Gastroesophageal sphincter (tissue), 4 donors: ENCODE results near the gene ICE1. TPM values are rescaled to one million over a fixed set of nuclear protein-coding genes. Genes with fewer than 3 reads are reported as not detected.

Experiments
- ATAC-seq: fragments of 150-250 bp; one replicate; pipeline ENCODE4 v1.9.1; 2016; ENCODE audit warnings: mild to moderate bottlenecking, moderate library complexity
- H3K27ac ChIP-seq, 4 donors: fragments of 200-600 bp; sonication (generic) in 3 of 4; 1 replicate in 3 of 4; 2 replicates in 1 of 4; pipeline ENCODE4 v1.5.1; 2016 to 2019
- H3K27me3 ChIP-seq: fragments of 200-600 bp; sonication (generic); one replicate; pipeline ENCODE4 v1.5.1; 2019
- H3K36me3 ChIP-seq, 2 donors: fragments of 200-600 bp; sonication (generic); one replicate each; pipeline ENCODE4 v1.5.1; 2019; ENCODE audit warnings: control low read depth in 1 of 2
- H3K4me1 ChIP-seq, 3 donors: fragments of 200-600 bp; sonication (generic); 1 replicate in 2 of 3; 2 replicates in 1 of 3; pipeline ENCODE4 v1.5.1; 2016 to 2019; ENCODE audit warnings: control low read depth in 2 of 3
- H3K4me3 ChIP-seq, 2 donors: fragments of 200-600 bp; sonication (generic); one replicate each; pipeline ENCODE4 v1.5.1; 2019; ENCODE audit warnings: mild to moderate bottlenecking in 1 of 2, moderate library complexity in 1 of 2
- H3K9me3 ChIP-seq, 3 donors: fragments of 200-600 bp; sonication (generic); one replicate each; pipeline ENCODE4 v1.5.1; 2017 to 2019; ENCODE audit warnings: control low read depth in 2 of 3
- EP300 ChIP-seq: sonication (generic); formaldehyde crosslinking; IDR thresholded peaks from one replicate; pipeline ENCODE4 v1.6.1; 2017; ENCODE audit warnings: antibody characterized with exemption, mild to moderate bottlenecking
- POLR2A ChIP-seq, 2 donors: fragments of 450-650 bp; IDR thresholded peaks; one replicate each; pipeline ENCODE4 v1.6.1; 2017; ENCODE audit warnings: antibody characterized with exemption in 2 of 2, mild to moderate bottlenecking in 2 of 2, moderate library complexity in 1 of 2
- POLR2AphosphoS5 ChIP-seq: sonication (generic); formaldehyde crosslinking; IDR thresholded peaks from one replicate; pipeline ENCODE4 v1.6.1; 2017; ENCODE audit warnings: antibody characterized with exemption
- WGBS, 2 donors: methylation state at CpG; one replicate each; pipeline ENCODE4 v1.1.5; 2018; ENCODE audit warnings: low coverage in 1 of 2; 5-methylcytosine and 5-hydroxymethylcytosine counted together
- total RNA-seq, 4 donors: library from RNA; depleted of rRNA; stranded (reverse); fragments of >200 nt; gene quantifications; one replicate each; pipeline ENCODE4 v1.1.0, GENCODE V29; 2016
- TF ChIP-seq, protein P1 (sequence below), 4 experiments: fragments of 200-600 bp in 2 of 4; fragments of 450-650 bp in 2 of 4; sonication (generic) in 1 of 4; IDR thresholded peaks; one replicate each; pipeline ENCODE4 v1.5.1; 2017 to 2019; ENCODE audit warnings: antibody characterized with exemption in 4 of 4, mild to moderate bottlenecking in 2 of 4, moderate library complexity in 2 of 4

The ICE1 gene
- total RNA-seq, 4 donors from 2014 or later, result 28.0 to 41.6 (median 34.7) TPM

DNA sequence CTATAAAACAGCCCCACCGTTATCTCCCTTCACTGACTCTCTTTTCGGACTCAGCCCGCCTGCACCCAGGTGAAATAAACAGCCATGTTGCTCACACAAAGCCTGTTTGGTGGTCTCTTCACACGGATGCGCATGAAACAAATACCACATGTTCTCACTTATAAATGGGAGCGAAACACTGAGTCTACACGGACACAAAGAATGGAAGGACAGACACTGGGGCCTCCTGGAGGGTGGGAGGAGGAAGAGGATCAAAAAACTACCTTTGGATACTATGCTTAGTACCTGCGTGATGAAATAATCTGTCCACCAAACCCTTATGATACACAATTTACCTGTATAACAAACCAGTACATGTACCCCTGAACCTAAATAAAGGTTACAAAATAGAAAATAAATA, 98.6 kb downstream of the ICE1 start:
- H3K36me3 ChIP-seq, result no peaks in the 10 kb centered on the region
- TF ChIP-seq, protein P1, sequence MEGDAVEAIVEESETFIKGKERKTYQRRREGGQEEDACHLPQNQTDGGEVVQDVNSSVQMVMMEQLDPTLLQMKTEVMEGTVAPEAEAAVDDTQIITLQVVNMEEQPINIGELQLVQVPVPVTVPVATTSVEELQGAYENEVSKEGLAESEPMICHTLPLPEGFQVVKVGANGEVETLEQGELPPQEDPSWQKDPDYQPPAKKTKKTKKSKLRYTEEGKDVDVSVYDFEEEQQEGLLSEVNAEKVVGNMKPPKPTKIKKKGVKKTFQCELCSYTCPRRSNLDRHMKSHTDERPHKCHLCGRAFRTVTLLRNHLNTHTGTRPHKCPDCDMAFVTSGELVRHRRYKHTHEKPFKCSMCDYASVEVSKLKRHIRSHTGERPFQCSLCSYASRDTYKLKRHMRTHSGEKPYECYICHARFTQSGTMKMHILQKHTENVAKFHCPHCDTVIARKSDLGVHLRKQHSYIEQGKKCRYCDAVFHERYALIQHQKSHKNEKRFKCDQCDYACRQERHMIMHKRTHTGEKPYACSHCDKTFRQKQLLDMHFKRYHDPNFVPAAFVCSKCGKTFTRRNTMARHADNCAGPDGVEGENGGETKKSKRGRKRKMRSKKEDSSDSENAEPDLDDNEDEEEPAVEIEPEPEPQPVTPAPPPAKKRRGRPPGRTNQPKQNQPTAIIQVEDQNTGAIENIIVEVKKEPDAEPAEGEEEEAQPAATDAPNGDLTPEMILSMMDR (IDR thresholded peaks at IDR 0.05), result no peak
- no peak for TF ChIP-seq POLR2A (IDR thresholded peaks at IDR 0.05)
- H3K27ac ChIP-seq, result no peak overlapping the region
- H3K27me3 ChIP-seq, result no peaks in the 10 kb centered on the region
- no peaks in the 10 kb centered on the region for H3K9me3 ChIP-seq
- no peak for ATAC-seq
- no peak overlapping the region for H3K4me3 ChIP-seq
- H3K4me1 ChIP-seq, result no peaks in the 10 kb centered on the region
- WGBS, 2 donors, result 65% methylated on average over 6 of the region's 8 CpGs; no CpG with 5 or more reads in 1 of the 2 donors

DNA sequence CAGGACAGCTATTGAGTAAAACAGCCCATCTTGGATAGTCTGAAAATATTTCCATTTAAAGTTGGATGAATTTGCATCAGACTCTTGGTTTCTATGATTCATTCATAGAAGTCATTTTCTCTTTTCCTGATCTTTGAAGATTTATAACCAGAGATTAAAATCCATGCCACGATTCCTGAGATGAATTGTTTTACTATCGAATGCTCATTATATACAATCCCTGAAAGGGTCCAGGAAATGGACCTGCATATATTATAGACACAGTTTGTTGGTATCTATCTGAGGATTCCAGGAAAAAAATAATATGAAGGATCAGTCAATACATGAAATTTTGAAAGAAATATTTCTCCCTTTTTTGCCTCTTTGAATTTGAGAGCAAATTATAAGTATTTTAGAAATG, 99.0 kb downstream of the ICE1 start:
- WGBS, 2 donors, result 68 to 87% methylated on average over 2 of the region's 2 CpGs

GRCh38 chr5:5522336-5522735, 99.9 kb downstream of the ICE1 start:
- Histone ChIP-seq H3K4me1 (no peaks in the 10 kb centered on the region), H3K27me3 (no peaks in the 10 kb centered on the region), H3K36me3 (no peaks in the 10 kb centered on the region), H3K9me3 (no peaks in the 10 kb centered on the region), H3K4me3 (no peak overlapping the region), H3K27ac (no peak overlapping the region)
- 70 to 90% methylated on average over 2 of the region's 2 CpGs for WGBS, 2 donors
- no peak for ATAC-seq
- TF ChIP-seq POLR2A (IDR thresholded peaks at IDR 0.05) (no peak), POLR2AphosphoS5 (no peak), EP300 (no peak)
- TF ChIP-seq, protein P1 (IDR thresholded peaks at IDR 0.05), result no peak

More for the DNA sequence above, 99.0 kb downstream of the ICE1 start:
- no peaks in the 10 kb centered on the region for H3K27me3 ChIP-seq
- ATAC-seq, result no peak
- no peak overlapping the region for H3K4me3 ChIP-seq
- no peak overlapping the region for H3K27ac ChIP-seq
- H3K36me3 ChIP-seq, result no peaks in the 10 kb centered on the region
- no peaks in the 10 kb centered on the region for H3K4me1 ChIP-seq
- no peaks in the 10 kb centered on the region for H3K9me3 ChIP-seq
- TF ChIP-seq, protein P1 (IDR thresholded peaks at IDR 0.05), result no peak
- TF ChIP-seq EP300, result no peak
- TF ChIP-seq POLR2A (IDR thresholded peaks at IDR 0.05), result no peak
- no peak for TF ChIP-seq POLR2AphosphoS5

GRCh38 chr5:5523066-5523505, 100.6 kb downstream of the ICE1 start:
- no peak for TF ChIP-seq POLR2A (IDR thresholded peaks at IDR 0.05)
- TF ChIP-seq EP300, result no peak
- TF ChIP-seq, protein P1 (IDR thresholded peaks at IDR 0.05), result no peak
- no peak for TF ChIP-seq POLR2AphosphoS5

GRCh38 chr5:5524327-5524726, 101.8 kb downstream of the ICE1 start:
- ATAC-seq, result no peak
- Histone ChIP-seq H3K27me3 (no peaks in the 10 kb centered on the region), H3K4me3 (no peak overlapping the region), H3K4me1 (no peaks in the 10 kb centered on the region), H3K27ac (no peak overlapping the region), H3K36me3 (no peaks in the 10 kb centered on the region), H3K9me3 (no peaks in the 10 kb centered on the region)
- WGBS, 2 donors, result 62% methylated on average over 3 of the region's 3 CpGs; no CpG with 5 or more reads in 1 of the 2 donors
- TF ChIP-seq EP300 (no peak), POLR2A (IDR thresholded peaks at IDR 0.05) (no peak), POLR2AphosphoS5 (no peak)
- TF ChIP-seq, protein P1 (IDR thresholded peaks at IDR 0.05), result no peak

More at GRCh38 chr5:5523066-5523505, 100.6 kb downstream of the ICE1 start:
- no peaks in the 10 kb centered on the region for H3K9me3 ChIP-seq
- H3K27ac ChIP-seq, result no peak overlapping the region
- H3K4me3 ChIP-seq, result no peak overlapping the region
- no peak for ATAC-seq
- no peaks in the 10 kb centered on the region for H3K4me1 ChIP-seq
- no peaks in the 10 kb centered on the region for H3K27me3 ChIP-seq
- 85 to 92% methylated on average over 3 to 5 of the region's 6 CpGs for WGBS, 2 donors
- H3K36me3 ChIP-seq, result no peaks in the 10 kb centered on the region
